Ishikawa (cell line): ENCODE measurements around the gene TCTN1.

Experiments used
- CEBPB ChIP-seq: IDR thresholded peaks from 2 replicates; pipeline ENCODE4 v1.6.1; 2012
- CREB1 ChIP-seq: IDR thresholded peaks from 2 replicates; pipeline ENCODE4 v1.6.1; 2012; ENCODE audit warnings: low read depth
- EGR1 ChIP-seq: IDR thresholded peaks from 2 replicates; pipeline ENCODE4 v1.6.1; 2012
- EP300 ChIP-seq: IDR thresholded peaks from 2 replicates; pipeline ENCODE4 v1.6.1; 2012; ENCODE audit warnings: borderline replicate concordance
- FOXM1 ChIP-seq: IDR thresholded peaks from 2 replicates; pipeline ENCODE4 v1.6.1; 2012; ENCODE audit warnings: low read depth, borderline replicate concordance
- NFIC ChIP-seq: IDR thresholded peaks from 2 replicates; pipeline ENCODE4 v1.6.1; 2012
- RAD21 ChIP-seq: IDR thresholded peaks from 2 replicates; pipeline ENCODE4 v1.6.1; 2012; ENCODE audit warnings: low read depth
- TAF1 ChIP-seq: IDR thresholded peaks from 2 replicates; pipeline ENCODE4 v1.6.1; 2012; ENCODE audit warnings: low read depth, mild to moderate bottlenecking
- TCF12 ChIP-seq: IDR thresholded peaks from 2 replicates; pipeline ENCODE4 v1.6.1; 2012; ENCODE audit warnings: low read depth
- TEAD4 ChIP-seq: IDR thresholded peaks from 2 replicates; pipeline ENCODE4 v1.6.1; 2012
- YY1 ChIP-seq: IDR thresholded peaks from 2 replicates; pipeline ENCODE4 v1.6.1; 2012; ENCODE audit warnings: low read depth
- ZBTB7A ChIP-seq: IDR thresholded peaks from 2 replicates; pipeline ENCODE4 v1.6.1; 2012; ENCODE audit warnings: low read depth
- TF ChIP-seq, protein P1 (sequence below): IDR thresholded peaks from 2 replicates; pipeline ENCODE4 v1.6.1; 2012; ENCODE audit warnings: low read depth, mild to moderate bottlenecking
- TF ChIP-seq, protein P2 (sequence below): IDR thresholded peaks from 2 replicates; pipeline ENCODE4 v1.6.1; 2012
- TF ChIP-seq, protein P3 (sequence below): IDR thresholded peaks from 2 replicates; pipeline ENCODE4 v1.6.1; 2012

The TCTN1 gene

DNA sequence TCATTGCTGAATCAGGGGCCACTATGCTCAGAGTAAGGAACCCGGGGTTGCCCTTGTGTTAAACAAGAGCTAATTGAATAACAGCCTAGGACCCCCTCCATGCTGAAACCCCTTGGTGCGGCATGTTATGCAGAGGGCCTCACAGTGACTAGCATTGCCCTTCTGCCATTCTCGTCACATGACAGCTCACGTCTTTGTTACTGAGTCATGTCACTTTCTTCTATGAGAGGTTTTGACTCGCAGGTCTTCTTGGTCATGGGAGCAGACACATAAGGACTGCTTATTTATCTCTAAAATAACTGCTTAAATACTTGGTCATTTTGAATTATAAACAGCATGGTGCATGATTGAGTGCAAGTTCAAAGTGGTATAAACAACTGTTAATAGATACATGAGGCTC, 24.9 kb downstream of the TCTN1 start:
- TF ChIP-seq TEAD4 (no peak), CREB1 (no peak), EP300 (no peak), FOXM1 (no peak), TAF1 (no peak), YY1 (no peak), NFIC (no peak), RAD21 (no peak), ZBTB7A (no peak), TCF12 (no peak), CEBPB (no peak)
- TF ChIP-seq, protein P1, sequence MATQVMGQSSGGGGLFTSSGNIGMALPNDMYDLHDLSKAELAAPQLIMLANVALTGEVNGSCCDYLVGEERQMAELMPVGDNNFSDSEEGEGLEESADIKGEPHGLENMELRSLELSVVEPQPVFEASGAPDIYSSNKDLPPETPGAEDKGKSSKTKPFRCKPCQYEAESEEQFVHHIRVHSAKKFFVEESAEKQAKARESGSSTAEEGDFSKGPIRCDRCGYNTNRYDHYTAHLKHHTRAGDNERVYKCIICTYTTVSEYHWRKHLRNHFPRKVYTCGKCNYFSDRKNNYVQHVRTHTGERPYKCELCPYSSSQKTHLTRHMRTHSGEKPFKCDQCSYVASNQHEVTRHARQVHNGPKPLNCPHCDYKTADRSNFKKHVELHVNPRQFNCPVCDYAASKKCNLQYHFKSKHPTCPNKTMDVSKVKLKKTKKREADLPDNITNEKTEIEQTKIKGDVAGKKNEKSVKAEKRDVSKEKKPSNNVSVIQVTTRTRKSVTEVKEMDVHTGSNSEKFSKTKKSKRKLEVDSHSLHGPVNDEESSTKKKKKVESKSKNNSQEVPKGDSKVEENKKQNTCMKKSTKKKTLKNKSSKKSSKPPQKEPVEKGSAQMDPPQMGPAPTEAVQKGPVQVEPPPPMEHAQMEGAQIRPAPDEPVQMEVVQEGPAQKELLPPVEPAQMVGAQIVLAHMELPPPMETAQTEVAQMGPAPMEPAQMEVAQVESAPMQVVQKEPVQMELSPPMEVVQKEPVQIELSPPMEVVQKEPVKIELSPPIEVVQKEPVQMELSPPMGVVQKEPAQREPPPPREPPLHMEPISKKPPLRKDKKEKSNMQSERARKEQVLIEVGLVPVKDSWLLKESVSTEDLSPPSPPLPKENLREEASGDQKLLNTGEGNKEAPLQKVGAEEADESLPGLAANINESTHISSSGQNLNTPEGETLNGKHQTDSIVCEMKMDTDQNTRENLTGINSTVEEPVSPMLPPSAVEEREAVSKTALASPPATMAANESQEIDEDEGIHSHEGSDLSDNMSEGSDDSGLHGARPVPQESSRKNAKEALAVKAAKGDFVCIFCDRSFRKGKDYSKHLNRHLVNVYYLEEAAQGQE: no peak
- TF ChIP-seq, protein P2, sequence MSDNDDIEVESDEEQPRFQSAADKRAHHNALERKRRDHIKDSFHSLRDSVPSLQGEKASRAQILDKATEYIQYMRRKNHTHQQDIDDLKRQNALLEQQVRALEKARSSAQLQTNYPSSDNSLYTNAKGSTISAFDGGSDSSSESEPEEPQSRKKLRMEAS: no peak
- TF ChIP-seq, protein P3, sequence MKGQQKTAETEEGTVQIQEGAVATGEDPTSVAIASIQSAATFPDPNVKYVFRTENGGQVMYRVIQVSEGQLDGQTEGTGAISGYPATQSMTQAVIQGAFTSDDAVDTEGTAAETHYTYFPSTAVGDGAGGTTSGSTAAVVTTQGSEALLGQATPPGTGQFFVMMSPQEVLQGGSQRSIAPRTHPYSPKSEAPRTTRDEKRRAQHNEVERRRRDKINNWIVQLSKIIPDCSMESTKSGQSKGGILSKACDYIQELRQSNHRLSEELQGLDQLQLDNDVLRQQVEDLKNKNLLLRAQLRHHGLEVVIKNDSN: no peak

DNA sequence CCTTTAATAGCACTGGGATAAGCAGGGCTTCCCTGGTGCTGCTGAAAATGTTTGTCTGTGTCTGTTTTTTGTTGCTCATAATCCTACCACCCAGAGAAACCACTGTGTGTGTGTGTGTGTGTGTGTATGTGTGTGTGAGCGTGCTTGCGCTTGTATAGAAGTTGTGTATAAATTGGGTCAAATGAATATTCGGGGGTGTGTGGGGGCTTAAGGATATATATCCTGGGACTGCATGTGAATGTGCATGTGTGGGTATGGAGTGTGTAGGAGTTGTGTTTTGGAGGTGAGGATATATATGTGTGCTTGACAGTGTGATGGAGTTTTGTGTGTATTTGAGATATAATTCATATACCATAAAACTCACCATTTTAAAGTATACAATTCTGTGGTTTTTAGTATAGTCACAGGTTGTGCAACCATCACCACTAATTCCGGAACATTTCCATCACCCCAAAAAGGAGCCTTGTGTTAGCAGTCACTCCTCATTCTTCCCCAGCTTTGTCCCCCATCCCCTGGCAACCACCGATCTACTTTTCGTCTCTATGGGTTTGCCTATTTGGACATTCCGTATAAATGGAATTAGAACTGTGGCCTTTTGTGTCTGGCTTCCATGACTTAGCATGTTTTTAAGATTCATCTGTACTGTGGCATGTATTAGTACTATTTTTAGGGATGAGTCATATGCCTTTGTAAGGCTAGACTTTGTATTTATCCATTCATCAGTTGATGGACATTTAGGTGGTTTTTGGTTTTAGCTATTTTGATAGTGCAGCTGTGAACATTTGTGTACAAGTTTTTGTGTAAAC, 25.6 kb downstream of the TCTN1 start:
- no peak for TF ChIP-seq TAF1
- TF ChIP-seq CREB1: no peak
- TF ChIP-seq CEBPB: no peak
- no peak for TF ChIP-seq YY1
- no peak for TF ChIP-seq FOXM1
- TF ChIP-seq, protein P1: no peak
- TF ChIP-seq, protein P2: no peak
- no peak for TF ChIP-seq RAD21
- no peak for TF ChIP-seq ZBTB7A
- no peak for TF ChIP-seq EGR1
- no peak for TF ChIP-seq EP300
- no peak for TF ChIP-seq NFIC
- no peak for TF ChIP-seq TCF12
- no peak for TF ChIP-seq TEAD4
- TF ChIP-seq, protein P3: no peak

DNA sequence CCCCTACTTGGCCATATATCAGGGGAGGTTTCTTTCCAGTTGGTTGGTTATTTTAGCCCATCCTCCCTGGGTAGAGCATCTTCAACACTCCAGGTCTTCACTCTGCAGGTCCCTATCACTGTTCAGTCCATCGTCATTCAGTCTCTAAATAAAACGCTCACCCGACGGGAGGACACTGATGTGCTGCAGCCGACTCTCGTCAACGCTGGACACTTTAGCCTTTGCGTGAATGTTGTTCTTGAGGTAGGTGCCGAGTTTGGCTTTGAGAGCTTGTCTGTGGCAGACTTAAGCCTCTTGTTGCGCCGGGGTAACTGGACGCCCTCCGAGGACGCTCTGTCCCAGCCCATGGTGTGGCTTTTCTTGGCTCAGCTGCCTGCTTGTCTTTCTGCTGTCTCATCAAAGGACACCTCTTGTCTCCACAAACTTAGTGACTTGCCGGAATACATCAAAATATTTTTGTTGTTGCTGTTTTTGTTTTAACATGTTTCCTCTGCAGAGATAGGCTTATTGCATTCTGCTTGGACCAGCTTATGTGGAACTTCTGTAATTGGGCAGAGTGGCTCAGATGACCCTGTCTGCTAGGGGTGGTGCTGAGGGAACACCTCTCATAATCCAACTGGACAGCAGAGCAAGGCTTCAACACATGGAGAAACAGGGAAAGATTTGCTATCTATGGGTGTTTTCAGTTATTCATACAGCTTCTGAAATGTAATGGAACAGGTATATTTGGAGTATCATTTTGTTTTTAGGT, 26.5 kb downstream of the TCTN1 start:
- TF ChIP-seq TCF12: no peak
- TF ChIP-seq, protein P2: no peak
- no peak for TF ChIP-seq TEAD4
- no peak for TF ChIP-seq TAF1
- TF ChIP-seq FOXM1: no peak
- TF ChIP-seq CEBPB: no peak
- TF ChIP-seq, protein P3: no peak
- no peak for TF ChIP-seq NFIC
- TF ChIP-seq, protein P1: no peak
- no peak for TF ChIP-seq RAD21
- no peak for TF ChIP-seq EP300
